Activated CD8-positive, alpha-beta T cell treated with anti-CD3 and anti-CD28 coated beads for 36 hours (primary cell): Measurements from ENCODE around the gene ODAD2. TPM values are rescaled to one million over a fixed set of nuclear protein-coding genes. Genes with fewer than 3 reads are reported as not detected.

ENCODE experiments used
- ATAC-seq: fragments of 200-7000 bp; cut with Tn5 transposase; one replicate; pipeline ENCODE4 v1.10.0; 2021; ENCODE audit warnings: mild to moderate bottlenecking, moderate library complexity
- CTCF ChIA-PET: fragments of 350-600 bp; sonication (Branson Sonifier 250); formaldehyde crosslinking; loops from one replicate; lab custom pipeline; 2021; ENCODE audit warnings: antibody characterized with exemption; lab: Charles Lee
- POLR2A ChIA-PET: fragments of 350-600 bp; sonication (Branson Sonifier 250); formaldehyde crosslinking; loops from one replicate; lab custom pipeline; 2021; ENCODE audit warnings: antibody characterized with exemption; lab: Charles Lee
- DNase-seq: peaks from one replicate; pipeline ENCODE4 v3.0.0-alpha.2; 2020
- H3K27ac Mint-ChIP-seq: one replicate; pipeline ENCODE4 v1.8.0; 2021; ENCODE audit warnings: mild to moderate bottlenecking, mixed read lengths
- H3K27me3 Mint-ChIP-seq: one replicate; pipeline ENCODE4 v1.8.0; 2021; ENCODE audit warnings: mixed read lengths
- H3K36me3 Mint-ChIP-seq: one replicate; pipeline ENCODE4 v1.8.0; 2021; ENCODE audit warnings: low read depth, mixed read lengths
- H3K4me1 Mint-ChIP-seq: one replicate; pipeline ENCODE4 v1.8.0; 2021; ENCODE audit warnings: low read depth, mixed read lengths
- H3K4me3 Mint-ChIP-seq: one replicate; pipeline ENCODE4 v1.8.0; 2021; ENCODE audit warnings: mild to moderate bottlenecking, moderate library complexity, mixed read lengths
- H3K9me3 Mint-ChIP-seq: one replicate; pipeline ENCODE4 v1.8.0; 2021; ENCODE audit warnings: mixed read lengths
- CTCF ChIP-seq: fragments of 200-600 bp; IDR thresholded peaks from one replicate; pipeline ENCODE4 v1.8.0; 2022; ENCODE audit warnings: antibody characterized with exemption, mild to moderate bottlenecking
- intact Hi-C: fragments of 100-400 bp; cut with micrococcal nuclease; formaldehyde crosslinking; loops from one replicate; pipeline ENCODE4 v1.10.0; 2022
- total RNA-seq, 2 experiments: library from RNA; stranded (reverse); gene quantifications; one replicate each; pipeline ENCODE4 v1.2.3, GENCODE V29; 2021

Gene ODAD2
- total RNA-seq, 2 experiments from 2014 or later: 0.40 to 0.88 TPM

- DNase-seq (no peak), ATAC-seq (no peak)
- Mint-ChIP-seq H3K4me1 (no peaks in the 10 kb centered on the region), H3K36me3 (no peaks in the 10 kb centered on the region), H3K4me3 (no peak overlapping the region), H3K9me3 (no peaks in the 10 kb centered on the region), H3K27me3 (peaks cover 6% of the 10 kb centered on the region), H3K27ac (no peak overlapping the region)
- TF ChIP-seq CTCF: no peak
- intact Hi-C loops: no loop called here
- POLR2A ChIA-PET: no interaction called here
- CTCF ChIA-PET: no interaction called here
Measured at GRCh38 chr10:27822301-27822700, 176.6 kb downstream of the ODAD2 start.

- no peaks in the 10 kb centered on the region for H3K36me3 Mint-ChIP-seq
- no peak for DNase-seq
- H3K27ac Mint-ChIP-seq: no peak overlapping the region
- intact Hi-C loops: no loop called here
- H3K4me3 Mint-ChIP-seq: no peak overlapping the region
- H3K4me1 Mint-ChIP-seq: no peaks in the 10 kb centered on the region
- peaks cover 6% of the 10 kb centered on the region for H3K27me3 Mint-ChIP-seq
- ATAC-seq: no peak
- POLR2A ChIA-PET: no interaction called here
- no peaks in the 10 kb centered on the region for H3K9me3 Mint-ChIP-seq
- CTCF ChIA-PET: no interaction called here
- no peak for TF ChIP-seq CTCF
Measured at GRCh38 chr10:27820637-27821036, 178.2 kb downstream of the ODAD2 start.

- intact Hi-C loops: no loop called here
- Mint-ChIP-seq H3K36me3 (no peaks in the 10 kb centered on the region), H3K4me3 (no peak overlapping the region), H3K9me3 (no peaks in the 10 kb centered on the region), H3K4me1 (no peaks in the 10 kb centered on the region), H3K27ac (no peak overlapping the region), H3K27me3 (peaks cover 6% of the 10 kb centered on the region)
- TF ChIP-seq CTCF: no peak
- ChIA-PET CTCF (interaction anchor here (1.0 kb wide), 1 partner anchor 12 kb away, joined by 3 read pairs; no protein-coding TSS in a partner anchor), POLR2A (interaction anchor here (0.6 kb wide), 1 partner anchor 599 kb away, joined by 3 read pairs; no protein-coding TSS in a partner anchor)
- no peak for DNase-seq
- ATAC-seq: no peak
Measured at GRCh38 chr10:27819781-27820531, 178.9 kb downstream of the ODAD2 start.

- H3K27me3 Mint-ChIP-seq: no peaks in the 10 kb centered on the region
- H3K4me3 Mint-ChIP-seq: no peak overlapping the region
- H3K9me3 Mint-ChIP-seq: no peaks in the 10 kb centered on the region
- ATAC-seq (no peak), DNase-seq (no peak)
- H3K36me3 Mint-ChIP-seq: no peaks in the 10 kb centered on the region
- no peaks in the 10 kb centered on the region for H3K4me1 Mint-ChIP-seq
- ChIA-PET POLR2A (interaction anchor here (1.0 kb wide), 1 partner anchor 18 kb away, joined by 3 read pairs; no protein-coding TSS in a partner anchor), CTCF (interaction anchor here (1.0 kb wide), 1 partner anchor 11 kb away, joined by 3 read pairs; no protein-coding TSS in a partner anchor)
- H3K27ac Mint-ChIP-seq: no peak overlapping the region
- no peak for TF ChIP-seq CTCF
- intact Hi-C loops: no loop called here
Measured at GRCh38 chr10:27816320-27816719, 182.6 kb downstream of the ODAD2 start.

DNA sequence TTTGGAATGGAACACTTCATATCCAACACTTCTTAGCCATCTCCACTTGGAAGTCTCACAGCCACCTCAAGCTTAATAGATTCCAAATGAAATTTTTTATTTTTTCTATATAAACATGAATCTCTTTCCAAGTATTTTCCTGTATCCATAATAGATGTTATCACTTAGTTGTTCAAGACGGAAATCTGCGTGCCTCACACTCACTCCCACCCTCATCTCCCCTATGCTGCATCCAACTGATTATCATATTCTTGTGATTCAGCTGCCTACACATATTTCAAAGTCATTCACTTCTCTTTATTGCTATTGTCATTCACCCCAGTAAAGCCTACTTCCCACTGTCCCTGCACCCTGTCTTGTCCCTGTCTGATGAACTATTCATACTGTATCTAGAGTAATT, 183.0 kb downstream of the ODAD2 start:
- H3K4me3 Mint-ChIP-seq: no peak overlapping the region

More for the DNA sequence above, 183.0 kb downstream of the ODAD2 start:
- intact Hi-C loops: no loop called here
- ATAC-seq: no peak
- Mint-ChIP-seq H3K9me3 (no peaks in the 10 kb centered on the region), H3K4me1 (no peaks in the 10 kb centered on the region), H3K36me3 (no peaks in the 10 kb centered on the region), H3K27ac (no peak overlapping the region), H3K27me3 (no peaks in the 10 kb centered on the region)
- no peak for DNase-seq
- TF ChIP-seq CTCF: no peak
- POLR2A ChIA-PET: no interaction called here
- CTCF ChIA-PET: no interaction called here
